Liver (tissue), 9 donors: ENCODE measurements around the gene SEC14L5. TPM values are rescaled to one million over a fixed set of nuclear protein-coding genes. Genes with fewer than 3 reads are reported as not detected.

Experiments used
- DNase-seq: peaks from one replicate; pipeline ENCODE4 v3.0.0-alpha.2; 2017; ENCODE audit warnings: low spot score
- H3K27ac ChIP-seq, 2 donors: one replicate each; pipeline ENCODE4 v1.7.0; 2013; ENCODE audit warnings: inconsistent platforms in 2 of 2, low read length in 2 of 2, control low read depth in 1 of 2, low read depth in 1 of 2, mild to moderate bottlenecking in 1 of 2
- H3K27me3 ChIP-seq, 4 donors: one replicate each; pipeline versions ENCODE4 v1.6.1 to v1.7.0; 2013; ENCODE audit warnings: low read length in 3 of 4, inconsistent platforms in 1 of 4, mild to moderate bottlenecking in 1 of 4, moderate library complexity in 1 of 4; ENCODE audit not compliant: control insufficient read depth in 4 of 4, insufficient read depth in 4 of 4
- H3K36me3 ChIP-seq, 4 donors: one replicate each; pipeline versions ENCODE4 v1.6.1 to v1.7.0; 2013; ENCODE audit warnings: low read length in 3 of 4, mild to moderate bottlenecking in 3 of 4, low read depth in 1 of 4, moderate library complexity in 1 of 4; ENCODE audit not compliant: control insufficient read depth in 4 of 4, insufficient read depth in 3 of 4
- H3K4me1 ChIP-seq, 4 donors: one replicate each; pipeline versions ENCODE4 v1.6.1 to v1.7.0; 2013; ENCODE audit warnings: low read length in 3 of 4, mild to moderate bottlenecking in 3 of 4, moderate library complexity in 1 of 4; ENCODE audit not compliant: control insufficient read depth in 4 of 4, insufficient read depth in 4 of 4
- H3K4me3 ChIP-seq, 3 donors: one replicate each; pipeline versions ENCODE4 v1.6.1 to v1.7.0; 2013; ENCODE audit warnings: low read length in 3 of 3, control low read depth in 1 of 3, low read depth in 1 of 3, mild to moderate bottlenecking in 1 of 3
- H3K9ac ChIP-seq, 2 donors: one replicate each; pipeline ENCODE4 v1.7.0; 2013; ENCODE audit warnings: low read length in 2 of 2, mild to moderate bottlenecking in 2 of 2, moderate library complexity in 2 of 2, control low read depth in 1 of 2, low read depth in 1 of 2
- H3K9me3 ChIP-seq, 4 donors: one replicate each; pipeline versions ENCODE4 v1.6.1 to v1.7.0; 2013; ENCODE audit warnings: low read length in 3 of 4; ENCODE audit not compliant: control insufficient read depth in 4 of 4
- EGR1 ChIP-seq, 2 donors: IDR thresholded peaks; 2 replicates each; pipeline ENCODE4 v1.6.1; 2016 to 2018; ENCODE audit warnings: antibody characterized with exemption in 2 of 2, low read depth in 2 of 2
- FOXA1 ChIP-seq: IDR thresholded peaks from 2 replicates; pipeline ENCODE4 v1.6.1; 2016; ENCODE audit warnings: antibody characterized with exemption
- FOXA2 ChIP-seq: IDR thresholded peaks from 2 replicates; pipeline ENCODE4 v1.6.1; 2016; ENCODE audit warnings: antibody characterized with exemption
- HNF4A ChIP-seq, 2 donors: conservative IDR thresholded peaks; 2 replicates each; pipeline ENCODE4 v1.6.1; 2016; ENCODE audit warnings: antibody characterized with exemption in 2 of 2, mild to moderate bottlenecking in 2 of 2
- HNF4G ChIP-seq: IDR thresholded peaks from 2 replicates; pipeline ENCODE4 v1.6.1; 2016; ENCODE audit warnings: antibody characterized with exemption
- JUND ChIP-seq, 2 donors: IDR thresholded peaks; 2 replicates each; pipeline ENCODE4 v1.6.1; 2016; ENCODE audit warnings: antibody characterized with exemption in 2 of 2
- MAX ChIP-seq: IDR thresholded peaks from 2 replicates; pipeline ENCODE4 v1.6.1; 2016; ENCODE audit warnings: antibody characterized with exemption
- NR2F2 ChIP-seq: IDR thresholded peaks from 2 replicates; pipeline ENCODE4 v1.6.1; 2016; ENCODE audit warnings: antibody characterized with exemption
- RAD21 ChIP-seq, 2 donors: IDR thresholded peaks; 2 replicates each; pipeline ENCODE4 v1.6.1; 2016; ENCODE audit warnings: antibody characterized with exemption in 2 of 2, mild to moderate bottlenecking in 2 of 2
- REST ChIP-seq: IDR thresholded peaks from 2 replicates; pipeline ENCODE4 v1.6.1; 2016; ENCODE audit warnings: antibody characterized with exemption, mild to moderate bottlenecking
- SP1 ChIP-seq: IDR thresholded peaks from 2 replicates; pipeline ENCODE4 v1.6.1; 2018; ENCODE audit warnings: antibody characterized with exemption, mild to moderate bottlenecking
- TAF1 ChIP-seq: conservative IDR thresholded peaks from 2 replicates; pipeline ENCODE4 v1.6.1; 2016; ENCODE audit warnings: antibody characterized with exemption, mild to moderate bottlenecking
- whole genome bisulfite sequencing: extraction: QIAGEN DNeasy Blood & Tissue Kit; methylation state at CpG from one replicate; pipeline ENCODE4 v1.1.7; 2013; 5-methylcytosine and 5-hydroxymethylcytosine counted together
- polyA plus RNA-seq, 2 donors: library from polyadenylated mRNA; stranded (reverse) in 1 of 2; unstranded in 1 of 2; fragments of 200-250 nt in 1 of 2; fragments of >200 nt in 1 of 2; fragmentation: Nextera tagmentation in 1 of 2; extraction: Ambion mirVana in 1 of 2; gene quantifications; one replicate each; pipeline versions ENCODE4 v1.2.1 to v1.2.3, GENCODE V29; 2013 to 2015
- total RNA-seq, 2 donors: library from RNA; depleted of rRNA; stranded (reverse); fragments of >200 nt; gene quantifications; one replicate each; pipeline ENCODE4 v1.2.3, GENCODE V29; 2014
- TF ChIP-seq, protein P1 (sequence below): IDR thresholded peaks from 2 replicates; pipeline ENCODE4 v1.6.1; 2016; ENCODE audit warnings: antibody characterized with exemption
- TF ChIP-seq, protein P2 (sequence below): fragments of 150-350 bp; IDR thresholded peaks from 2 replicates; pipeline ENCODE4 v1.5.1; 2017; ENCODE audit warnings: improper control_type of control experiment, low read depth, low read length; ENCODE audit not compliant: missing input control
- donor health status: healthy.
- donor health status: healthy.
- donor health status: healthy.
- donor health status: healthy.
- donor health status: healthy.

Gene SEC14L5
- total and polyA plus RNA-seq, 4 donors: 0.03 to 0.65 (median 0.12) TPM

DNA sequence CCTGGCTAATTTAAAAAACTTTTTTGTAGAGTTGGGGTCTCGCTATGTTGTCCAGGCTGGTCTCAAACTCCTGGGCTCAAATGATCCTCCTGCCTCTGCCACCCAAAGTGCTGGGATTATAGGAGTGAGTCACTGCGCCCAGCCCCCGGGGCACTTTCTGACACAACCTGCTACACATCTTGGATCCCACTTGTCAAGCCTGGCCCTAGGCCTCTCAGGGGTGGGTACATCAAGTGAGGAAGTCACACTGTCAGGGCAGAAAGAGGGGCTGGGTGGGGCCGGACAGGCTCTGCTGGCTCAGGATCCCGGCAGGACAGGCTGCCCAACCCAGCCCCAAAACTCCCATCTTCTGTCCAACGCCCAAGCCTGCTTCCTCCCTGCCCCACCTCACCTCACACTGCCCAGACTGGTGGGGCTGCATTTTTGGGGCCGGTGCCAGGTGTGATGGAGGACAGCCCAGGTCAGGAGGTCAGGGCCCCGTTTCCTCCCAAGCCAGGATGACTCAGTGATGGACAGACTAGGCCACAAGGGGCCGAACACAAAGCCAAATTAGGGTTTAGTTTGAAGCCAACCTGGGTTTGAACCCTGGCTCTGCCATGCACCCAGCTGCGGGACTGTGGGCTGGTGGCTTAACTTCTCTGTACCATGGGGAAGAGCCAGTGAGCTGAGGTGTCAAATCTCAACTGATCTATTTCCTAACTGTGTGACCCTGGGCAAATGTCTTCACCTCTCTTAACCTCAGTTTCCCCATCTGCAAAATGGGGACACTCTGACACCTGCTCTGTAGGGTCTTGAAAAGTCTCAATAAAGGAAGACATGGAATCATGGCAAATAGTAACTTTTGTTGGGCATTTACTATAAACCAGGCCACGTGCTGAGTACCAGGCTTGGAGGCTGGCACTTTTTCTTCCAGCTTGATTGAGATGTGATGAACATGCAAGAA is 12.3 kb upstream of the SEC14L5 start:
- WGBS: 76% methylated on average over 11 of the region's 11 CpGs
- Histone ChIP-seq H3K27ac (no peak overlapping the region), H3K27me3 (no peaks in the 10 kb centered on the region), H3K4me3 (no peak overlapping the region), H3K9ac (no peak overlapping the region), H3K9me3 (no peaks in the 10 kb centered on the region), H3K4me1 (peaks cover 4 to 15% (median 10%) of the 10 kb centered on the region in 4 donors), H3K36me3 (no peaks in the 10 kb centered on the region)
- TF ChIP-seq MAX (no peak), RAD21 (IDR thresholded peaks at IDR 0.05) (no peak), FOXA2 (no peak), FOXA1 (no peak)
- TF ChIP-seq, protein P1, sequence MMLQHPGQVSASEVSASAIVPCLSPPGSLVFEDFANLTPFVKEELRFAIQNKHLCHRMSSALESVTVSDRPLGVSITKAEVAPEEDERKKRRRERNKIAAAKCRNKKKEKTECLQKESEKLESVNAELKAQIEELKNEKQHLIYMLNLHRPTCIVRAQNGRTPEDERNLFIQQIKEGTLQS: no peak
- TF ChIP-seq, protein P2, sequence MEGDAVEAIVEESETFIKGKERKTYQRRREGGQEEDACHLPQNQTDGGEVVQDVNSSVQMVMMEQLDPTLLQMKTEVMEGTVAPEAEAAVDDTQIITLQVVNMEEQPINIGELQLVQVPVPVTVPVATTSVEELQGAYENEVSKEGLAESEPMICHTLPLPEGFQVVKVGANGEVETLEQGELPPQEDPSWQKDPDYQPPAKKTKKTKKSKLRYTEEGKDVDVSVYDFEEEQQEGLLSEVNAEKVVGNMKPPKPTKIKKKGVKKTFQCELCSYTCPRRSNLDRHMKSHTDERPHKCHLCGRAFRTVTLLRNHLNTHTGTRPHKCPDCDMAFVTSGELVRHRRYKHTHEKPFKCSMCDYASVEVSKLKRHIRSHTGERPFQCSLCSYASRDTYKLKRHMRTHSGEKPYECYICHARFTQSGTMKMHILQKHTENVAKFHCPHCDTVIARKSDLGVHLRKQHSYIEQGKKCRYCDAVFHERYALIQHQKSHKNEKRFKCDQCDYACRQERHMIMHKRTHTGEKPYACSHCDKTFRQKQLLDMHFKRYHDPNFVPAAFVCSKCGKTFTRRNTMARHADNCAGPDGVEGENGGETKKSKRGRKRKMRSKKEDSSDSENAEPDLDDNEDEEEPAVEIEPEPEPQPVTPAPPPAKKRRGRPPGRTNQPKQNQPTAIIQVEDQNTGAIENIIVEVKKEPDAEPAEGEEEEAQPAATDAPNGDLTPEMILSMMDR: no peak
- DNase-seq: no peak

DNA sequence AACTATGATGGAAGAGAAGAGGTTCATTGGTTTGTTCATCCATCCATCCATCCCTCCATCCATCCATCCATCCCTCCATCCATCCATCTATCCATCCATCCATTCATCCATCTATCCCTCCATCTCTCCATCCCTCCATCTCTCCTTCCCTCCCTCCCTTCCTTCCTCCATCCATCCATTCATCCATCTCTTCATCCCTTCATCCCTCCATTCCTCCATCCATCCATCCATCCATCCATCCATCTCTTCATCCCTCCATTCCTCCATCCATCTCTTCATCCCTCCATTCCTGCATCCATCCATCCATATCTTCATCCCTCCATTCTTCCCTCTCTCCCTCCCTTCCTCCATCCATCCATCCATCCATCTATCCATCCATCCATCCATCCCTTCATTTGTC is 11.2 kb upstream of the SEC14L5 start:
- no peaks in the 10 kb centered on the region for H3K9me3 ChIP-seq
- no peaks in the 10 kb centered on the region for H3K27me3 ChIP-seq
- no peak for DNase-seq
- H3K4me3 ChIP-seq: no peak overlapping the region
- no peak overlapping the region for H3K9ac ChIP-seq
- peaks cover 4 to 15% (median 10%) of the 10 kb centered on the region in 4 donors for H3K4me1 ChIP-seq
- H3K36me3 ChIP-seq: no peaks in the 10 kb centered on the region
- TF ChIP-seq JUND (IDR thresholded peaks at IDR 0.05): no peak
- TF ChIP-seq HNF4A (conservative IDR thresholded peaks at IDR 0.05): no peak
- no peak for TF ChIP-seq MAX
- H3K27ac ChIP-seq: no peak overlapping the region

DNA sequence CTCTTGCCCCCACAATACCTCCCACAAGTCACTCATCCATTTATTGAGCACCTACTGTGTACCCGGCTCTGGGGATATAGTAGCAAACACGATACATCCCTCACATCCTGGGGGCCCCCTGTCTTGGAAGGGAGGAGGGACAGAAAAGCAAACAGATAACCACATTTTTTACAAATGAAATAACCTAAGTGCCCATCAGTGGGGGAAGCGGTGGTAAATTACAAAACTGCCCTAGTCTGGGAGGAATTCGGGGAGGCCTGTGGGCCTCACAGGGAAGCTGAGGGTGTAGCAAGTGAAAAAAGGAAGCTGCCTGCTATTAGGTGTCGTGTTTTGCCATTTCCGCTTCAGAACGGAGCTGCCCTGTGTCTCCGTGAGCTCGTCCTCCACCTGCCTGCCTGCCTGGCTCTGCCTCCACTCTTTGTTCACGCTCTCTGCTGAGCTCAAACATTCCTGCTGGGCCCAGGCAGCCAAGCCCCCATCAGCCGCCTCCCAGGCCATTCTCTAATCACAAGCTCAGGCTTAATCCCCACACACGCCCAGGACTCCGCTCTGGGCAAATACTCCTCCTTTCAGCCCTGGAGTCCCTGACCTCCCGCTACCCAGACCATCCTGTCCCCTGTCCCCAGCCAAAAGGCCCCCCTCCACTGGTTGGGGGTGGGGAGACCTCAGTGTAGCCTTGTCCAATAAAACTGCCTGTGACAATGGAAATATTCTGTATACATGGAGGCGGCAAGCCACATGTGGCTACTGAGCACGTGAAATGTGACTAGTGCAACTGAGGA is 10.2 kb upstream of the SEC14L5 start:
- no peaks in the 10 kb centered on the region for H3K27me3 ChIP-seq
- no peak for DNase-seq
- peaks cover 4 to 15% (median 10%) of the 10 kb centered on the region in 4 donors for H3K4me1 ChIP-seq
- no peak overlapping the region for H3K27ac ChIP-seq
- H3K36me3 ChIP-seq: no peaks in the 10 kb centered on the region
- no peak overlapping the region for H3K9ac ChIP-seq
- WGBS: 75% methylated on average over 16 of the region's 16 CpGs
- H3K4me3 ChIP-seq: no peak overlapping the region
- H3K9me3 ChIP-seq: no peaks in the 10 kb centered on the region
- TF ChIP-seq, protein P2: no peak
- TF ChIP-seq HNF4G: no peak
- TF ChIP-seq SP1: no peak
- TF ChIP-seq REST: no peak
- no peak for TF ChIP-seq TAF1
- no peak for TF ChIP-seq FOXA2
- TF ChIP-seq NR2F2: no peak
- no peak for TF ChIP-seq HNF4A (conservative IDR thresholded peaks at IDR 0.05)
- no peak for TF ChIP-seq RAD21 (IDR thresholded peaks at IDR 0.05)
- TF ChIP-seq EGR1 (IDR thresholded peaks at IDR 0.05; ENCODE audit: low read depth in 2 of 2): no peak
